Measurements from ENCODE around the gene THBD.

The THBD gene

GRCh38 chr20:23060629-23061028 lies 11.2 kb upstream of the THBD start:
- no peak for DNase-seq

- no peak for DNase-seq
Measured at GRCh38 chr20:23059846-23060245, 10.4 kb upstream of the THBD start.

- DNase-seq: no peak
Measured at GRCh38 chr20:23059001-23059400, 9.5 kb upstream of the THBD start.

- DNase-seq: no peak
Measured at GRCh38 chr20:23058240-23058639, 8.8 kb upstream of the THBD start.

- no peak for DNase-seq
Measured at GRCh38 chr20:23052904-23053303, 3.4 kb upstream of the THBD start.

GRCh38 chr20:23050847-23051627 lies 1.6 kb upstream of the THBD start:
- peak; percentile 11 for DNase-seq

- DNase-seq: no peak
Measured at GRCh38 chr20:23050076-23050838, 785 bp upstream of the THBD start.

GRCh38 chr20:23048283-23049200 lies 930 bp downstream of the THBD start:
- no peak for DNase-seq

GRCh38 chr20:23047738-23048214 lies 1.7 kb downstream of the THBD start:
- DNase-seq: no peak

- DNase-seq: no peak
Measured at GRCh38 chr20:23047001-23047737, 2.3 kb downstream of the THBD start.

GRCh38 chr20:23046431-23046830 lies 3.0 kb downstream of the THBD start:
- DNase-seq: no peak

GRCh38 chr20:23043376-23043775 lies 6.1 kb downstream of the THBD start:
- no peak for DNase-seq

- DNase-seq: no peak
Measured at GRCh38 chr20:23042270-23042669, 7.2 kb downstream of the THBD start.

GRCh38 chr20:23039885-23040508 lies 9.5 kb downstream of the THBD start:
- no peak for DNase-seq

GRCh38 chr20:23039136-23039875 lies 10.2 kb downstream of the THBD start:
- no peak for DNase-seq

GRCh38 chr20:23037017-23037481 lies 12.4 kb downstream of the THBD start:
- no peak for DNase-seq

- no peak for DNase-seq
Measured at GRCh38 chr20:23036371-23036770, 13.1 kb downstream of the THBD start.

GRCh38 chr20:23035731-23036130 lies 13.7 kb downstream of the THBD start:
- no peak for DNase-seq

GRCh38 chr20:23034721-23035671 lies 14.5 kb downstream of the THBD start, which contains the start of gene SSTR4:
Gene SSTR4 (plus strand): TSS chr20:23035312. CDS start chr20:23035484, 172 bp downstream.
- no peak for DNase-seq

- DNase-seq: no peak
Measured at GRCh38 chr20:23033918-23034317, 15.6 kb downstream of the THBD start.

Data from CD4-positive, alpha-beta T cell treated with Interleukin-6 for 4 hours (primary cell).